Measurements from ENCODE around the gene C16orf95. TPM values are rescaled to one million over a fixed set of nuclear protein-coding genes. Genes with fewer than 3 reads are reported as not detected.

Gene C16orf95
- total RNA-seq, 2 donors from 2014 or later: 0.91 to 8.0 TPM

DNA sequence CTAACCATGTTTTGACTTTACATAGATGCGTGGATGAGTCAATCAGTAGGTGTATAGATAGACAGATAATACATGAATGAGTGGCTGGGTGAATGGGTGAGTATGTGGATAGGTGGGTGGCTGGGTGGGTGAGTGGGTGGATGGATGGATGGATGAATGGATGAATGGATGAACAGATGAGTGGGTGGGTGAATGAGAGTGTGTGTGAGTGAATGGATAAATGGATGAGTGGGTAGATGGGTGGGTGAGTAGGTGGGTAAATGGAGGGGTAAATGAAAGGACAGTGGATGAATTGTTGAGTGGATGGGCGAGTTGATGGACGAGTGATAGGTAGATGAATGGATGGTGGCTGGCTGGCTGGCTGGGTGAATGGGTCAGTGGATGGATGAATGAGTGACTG lies 23.2 kb downstream of the C16orf95 start:
- TF ChIP-seq POLR2A (IDR thresholded peaks at IDR 0.05) (no peak), POLR2AphosphoS5 (IDR thresholded peaks at IDR 0.05) (no peak)
- TF ChIP-seq, protein P1, sequence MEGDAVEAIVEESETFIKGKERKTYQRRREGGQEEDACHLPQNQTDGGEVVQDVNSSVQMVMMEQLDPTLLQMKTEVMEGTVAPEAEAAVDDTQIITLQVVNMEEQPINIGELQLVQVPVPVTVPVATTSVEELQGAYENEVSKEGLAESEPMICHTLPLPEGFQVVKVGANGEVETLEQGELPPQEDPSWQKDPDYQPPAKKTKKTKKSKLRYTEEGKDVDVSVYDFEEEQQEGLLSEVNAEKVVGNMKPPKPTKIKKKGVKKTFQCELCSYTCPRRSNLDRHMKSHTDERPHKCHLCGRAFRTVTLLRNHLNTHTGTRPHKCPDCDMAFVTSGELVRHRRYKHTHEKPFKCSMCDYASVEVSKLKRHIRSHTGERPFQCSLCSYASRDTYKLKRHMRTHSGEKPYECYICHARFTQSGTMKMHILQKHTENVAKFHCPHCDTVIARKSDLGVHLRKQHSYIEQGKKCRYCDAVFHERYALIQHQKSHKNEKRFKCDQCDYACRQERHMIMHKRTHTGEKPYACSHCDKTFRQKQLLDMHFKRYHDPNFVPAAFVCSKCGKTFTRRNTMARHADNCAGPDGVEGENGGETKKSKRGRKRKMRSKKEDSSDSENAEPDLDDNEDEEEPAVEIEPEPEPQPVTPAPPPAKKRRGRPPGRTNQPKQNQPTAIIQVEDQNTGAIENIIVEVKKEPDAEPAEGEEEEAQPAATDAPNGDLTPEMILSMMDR (IDR thresholded peaks at IDR 0.05): no peak
- Histone ChIP-seq H3K4me3 (no peak overlapping the region), H3K27ac (no peak overlapping the region), H3K9me3 (no peaks in the 10 kb centered on the region), H3K36me3 (no peaks in the 10 kb centered on the region), H3K4me1 (replicated peaks) (no peaks in the 10 kb centered on the region), H3K27me3 (replicated peaks; ENCODE audit: insufficient read depth) (no peaks in the 10 kb centered on the region)
- intact Hi-C loops (cut with DNase I): no loop called here
- 93% methylated on average over 3 of the region's 3 CpGs for WGBS
- no peak for DNase-seq (ENCODE audit: low spot score)

DNA sequence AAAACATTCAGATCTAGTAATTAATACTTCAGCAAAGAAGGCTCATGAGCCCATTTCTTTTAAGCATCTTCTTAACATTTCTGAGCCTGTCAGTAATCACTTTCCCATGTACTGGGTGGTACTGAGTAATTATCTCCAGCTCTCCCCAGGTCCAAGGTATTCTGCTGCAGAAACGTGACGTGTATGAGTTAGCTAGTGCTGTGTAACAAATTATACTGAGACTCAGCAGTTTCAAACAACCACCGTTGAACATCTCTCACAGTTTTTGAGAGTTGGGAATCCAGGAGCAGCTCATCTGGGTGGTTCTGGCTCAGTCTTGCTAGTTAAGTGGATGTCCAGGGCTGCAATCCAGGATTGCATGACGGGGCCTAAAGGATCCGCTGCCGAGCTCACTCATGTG lies 25.2 kb downstream of the C16orf95 start:
- Histone ChIP-seq H3K4me1 (replicated peaks) (no peaks in the 10 kb centered on the region), H3K27ac (no peak overlapping the region), H3K36me3 (no peaks in the 10 kb centered on the region), H3K4me3 (no peak overlapping the region), H3K27me3 (replicated peaks; ENCODE audit: insufficient read depth) (no peaks in the 10 kb centered on the region), H3K9me3 (no peaks in the 10 kb centered on the region)
- intact Hi-C loops (cut with DNase I): no loop called here
- no peak for TF ChIP-seq POLR2A (IDR thresholded peaks at IDR 0.05)
- TF ChIP-seq POLR2AphosphoS5 (IDR thresholded peaks at IDR 0.05): no peak
- TF ChIP-seq, protein P1 (IDR thresholded peaks at IDR 0.05): no peak
- DNase-seq (ENCODE audit: low spot score): no peak
- WGBS: 98% methylated on average over 6 of the region's 6 CpGs

DNA sequence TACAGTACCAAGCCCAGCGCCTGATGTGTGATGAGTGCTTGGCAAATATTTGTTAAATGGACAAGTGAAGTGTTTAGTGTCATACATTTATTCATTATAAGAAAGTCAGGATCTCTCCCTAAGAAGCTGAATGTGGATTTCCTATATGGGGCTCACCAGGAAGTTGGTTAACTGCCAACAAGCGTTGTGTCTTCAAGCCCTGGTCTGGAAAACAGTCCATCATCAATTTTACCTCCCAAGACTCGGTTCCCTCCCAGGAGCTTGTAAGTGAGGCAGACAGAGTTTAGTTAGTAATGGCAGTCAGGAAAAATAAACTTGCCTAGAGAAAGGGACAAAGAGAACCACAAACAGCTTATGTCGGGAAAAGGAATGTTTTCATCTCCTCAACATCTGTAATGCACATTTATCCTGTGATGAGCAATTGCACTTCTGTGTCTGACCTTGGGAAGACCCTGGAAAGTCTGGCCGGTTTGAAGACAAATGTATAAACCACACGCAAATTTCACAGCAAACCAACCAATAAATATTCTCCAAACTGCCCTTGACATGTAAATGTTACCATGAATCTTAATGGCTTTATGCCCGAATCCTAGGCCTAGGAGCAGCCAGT lies 28.3 kb downstream of the C16orf95 start:
- TF ChIP-seq POLR2A (IDR thresholded peaks at IDR 0.05) (no peak), POLR2AphosphoS5 (IDR thresholded peaks at IDR 0.05) (no peak)
- TF ChIP-seq, protein P1 (IDR thresholded peaks at IDR 0.05): no peak
- no peaks in the 10 kb centered on the region for H3K4me1 ChIP-seq (replicated peaks)
- intact Hi-C loops (cut with DNase I): no loop called here
- WGBS: 70% methylated on average over 7 of the region's 7 CpGs
- no peak overlapping the region for H3K4me3 ChIP-seq
- no peaks in the 10 kb centered on the region for H3K36me3 ChIP-seq
- no peak for DNase-seq (ENCODE audit: low spot score)
- no peaks in the 10 kb centered on the region for H3K9me3 ChIP-seq
- H3K27ac ChIP-seq: no peak overlapping the region
- H3K27me3 ChIP-seq (replicated peaks; ENCODE audit: insufficient read depth): no peaks in the 10 kb centered on the region

DNA sequence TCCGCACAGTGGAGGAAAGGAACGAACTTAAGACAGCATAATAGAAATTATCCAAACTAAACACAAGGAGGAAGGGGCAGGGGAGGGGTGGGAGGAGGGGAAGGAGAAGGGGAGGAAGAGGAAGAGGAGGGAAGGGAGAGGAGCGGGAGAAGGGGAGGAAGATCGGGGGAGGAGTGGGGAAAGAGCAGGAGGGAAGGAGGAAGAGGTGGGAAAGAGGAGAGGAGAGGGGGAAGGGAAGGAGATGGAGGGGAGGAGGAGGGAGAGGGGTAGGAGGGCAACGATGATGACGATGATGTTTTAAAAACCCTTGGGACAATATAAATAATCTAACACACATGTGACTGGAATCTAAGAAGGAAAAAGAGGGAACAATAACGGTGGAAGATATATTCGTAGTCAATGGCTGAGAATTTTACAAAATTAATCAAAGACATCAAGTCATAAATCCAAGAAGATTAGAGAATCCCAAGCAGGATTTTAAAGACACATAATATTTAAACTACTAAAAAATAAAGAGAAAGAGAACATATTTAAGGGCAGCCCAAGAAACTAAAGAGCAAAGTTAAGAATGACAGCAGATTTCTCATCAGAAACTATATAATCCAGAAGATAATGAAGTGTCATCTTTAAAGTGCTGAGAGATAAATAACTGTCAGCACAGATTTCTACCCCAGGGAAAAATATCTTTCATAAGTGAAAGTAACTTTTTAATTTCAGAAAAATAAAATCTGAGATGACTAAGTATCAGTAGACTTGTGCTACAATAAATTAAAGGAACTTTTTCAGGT lies 30.2 kb downstream of the C16orf95 start:
- no peaks in the 10 kb centered on the region for H3K36me3 ChIP-seq
- intact Hi-C loops (cut with DNase I): no loop called here
- TF ChIP-seq POLR2A (IDR thresholded peaks at IDR 0.05): no peak
- TF ChIP-seq, protein P1 (IDR thresholded peaks at IDR 0.05): no peak
- TF ChIP-seq POLR2AphosphoS5 (IDR thresholded peaks at IDR 0.05): no peak

DNA sequence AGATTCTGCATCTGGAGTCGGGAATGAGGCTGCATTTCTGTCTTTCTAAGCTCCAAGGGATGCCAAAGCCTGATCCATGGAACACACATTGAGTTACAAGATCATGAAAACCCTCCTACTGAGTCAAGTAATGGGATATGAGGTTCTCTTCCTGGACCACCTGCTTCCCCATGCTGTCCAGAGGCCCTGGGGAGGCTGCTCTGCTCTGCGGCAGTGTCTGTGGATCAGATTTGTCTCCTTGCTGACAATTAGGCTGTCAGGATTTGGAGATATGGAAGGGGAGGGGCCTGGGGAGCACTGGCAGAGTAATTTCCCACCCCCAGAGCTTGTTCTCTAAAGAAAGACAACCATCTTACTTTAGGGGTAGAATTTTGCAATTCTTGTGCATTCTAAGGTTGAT lies 33.0 kb downstream of the C16orf95 start:
- H3K36me3 ChIP-seq: no peaks in the 10 kb centered on the region
- no peak for DNase-seq (ENCODE audit: low spot score)
- H3K4me1 ChIP-seq (replicated peaks): no peaks in the 10 kb centered on the region
- no peak overlapping the region for H3K27ac ChIP-seq
- 95% methylated on average over 2 of the region's 2 CpGs for WGBS
- intact Hi-C loops (cut with DNase I): no loop called here
- no peaks in the 10 kb centered on the region for H3K27me3 ChIP-seq (replicated peaks; ENCODE audit: insufficient read depth)
- H3K4me3 ChIP-seq: no peak overlapping the region
- TF ChIP-seq POLR2AphosphoS5 (IDR thresholded peaks at IDR 0.05): no peak
- TF ChIP-seq POLR2A (IDR thresholded peaks at IDR 0.05): no peak
- TF ChIP-seq, protein P1 (IDR thresholded peaks at IDR 0.05): no peak
- H3K9me3 ChIP-seq: no peaks in the 10 kb centered on the region

More for the DNA sequence above, 30.2 kb downstream of the C16orf95 start:
- Histone ChIP-seq H3K4me3 (no peak overlapping the region), H3K27ac (no peak overlapping the region), H3K27me3 (replicated peaks; ENCODE audit: insufficient read depth) (no peaks in the 10 kb centered on the region), H3K4me1 (replicated peaks) (no peaks in the 10 kb centered on the region), H3K9me3 (no peaks in the 10 kb centered on the region)
- 86% methylated on average over 8 of the region's 8 CpGs for WGBS
- no peak for DNase-seq (ENCODE audit: low spot score)

Measured in prostate gland (tissue), 2 donors.